ENCODE data around the gene RSRC1.

DNA sequence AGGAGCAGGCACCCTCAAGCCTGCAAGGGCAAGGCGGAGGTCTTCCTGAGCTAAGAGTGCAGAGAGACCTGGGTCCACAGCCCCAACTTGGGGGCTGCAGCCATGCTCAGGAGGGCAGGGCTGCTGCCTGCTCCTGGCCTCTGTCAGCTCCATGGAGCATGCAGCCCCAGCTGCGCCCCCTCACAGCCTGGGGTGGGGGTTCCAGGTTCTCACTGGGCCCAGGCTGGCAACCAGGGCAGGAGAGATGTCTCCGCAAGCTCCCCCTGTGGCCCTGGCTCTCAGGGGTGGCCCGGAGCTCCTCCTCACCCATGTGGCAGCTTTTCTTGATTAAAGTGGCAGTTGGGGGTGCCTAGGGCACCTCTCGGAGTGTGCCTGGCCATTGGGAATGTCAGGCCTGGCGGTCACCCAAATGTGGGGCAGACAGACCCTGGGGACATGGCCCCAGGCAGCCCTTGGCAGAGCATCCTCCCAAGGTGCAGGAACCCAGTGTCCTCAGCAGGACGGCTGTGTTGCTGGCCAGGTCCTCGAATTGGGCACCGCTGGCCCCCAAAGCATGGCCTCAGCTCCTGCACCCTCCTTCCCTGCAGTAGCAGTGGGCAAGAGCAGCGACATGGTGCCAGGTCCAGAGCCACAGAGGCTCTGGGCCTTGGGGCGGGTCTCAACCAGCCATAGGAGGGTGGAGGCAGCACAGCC, 251.0 kb downstream of the RSRC1 start:
- TF ChIP-seq, protein P1, sequence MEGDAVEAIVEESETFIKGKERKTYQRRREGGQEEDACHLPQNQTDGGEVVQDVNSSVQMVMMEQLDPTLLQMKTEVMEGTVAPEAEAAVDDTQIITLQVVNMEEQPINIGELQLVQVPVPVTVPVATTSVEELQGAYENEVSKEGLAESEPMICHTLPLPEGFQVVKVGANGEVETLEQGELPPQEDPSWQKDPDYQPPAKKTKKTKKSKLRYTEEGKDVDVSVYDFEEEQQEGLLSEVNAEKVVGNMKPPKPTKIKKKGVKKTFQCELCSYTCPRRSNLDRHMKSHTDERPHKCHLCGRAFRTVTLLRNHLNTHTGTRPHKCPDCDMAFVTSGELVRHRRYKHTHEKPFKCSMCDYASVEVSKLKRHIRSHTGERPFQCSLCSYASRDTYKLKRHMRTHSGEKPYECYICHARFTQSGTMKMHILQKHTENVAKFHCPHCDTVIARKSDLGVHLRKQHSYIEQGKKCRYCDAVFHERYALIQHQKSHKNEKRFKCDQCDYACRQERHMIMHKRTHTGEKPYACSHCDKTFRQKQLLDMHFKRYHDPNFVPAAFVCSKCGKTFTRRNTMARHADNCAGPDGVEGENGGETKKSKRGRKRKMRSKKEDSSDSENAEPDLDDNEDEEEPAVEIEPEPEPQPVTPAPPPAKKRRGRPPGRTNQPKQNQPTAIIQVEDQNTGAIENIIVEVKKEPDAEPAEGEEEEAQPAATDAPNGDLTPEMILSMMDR (optimal IDR thresholded peaks at IDR 0.05 in 1 of 3, IDR thresholded peaks at IDR 0.05 in 1 of 3, conservative IDR thresholded peaks at IDR 0.05 in 1 of 3; ENCODE audit: extremely low read depth in 1 of 3, insufficient read depth in 2 of 3, low read length in 3 of 3): no peak
- no peak for TF ChIP-seq EZH2 (IDR thresholded peaks at IDR 0.05; ENCODE audit: low read length)

All from keratinocyte (primary cell).